Common myeloid progenitor, CD34-positive (primary cell): Measurements from ENCODE around the gene SERPINA1.

ENCODE experiments used
- CTCF ChIA-PET: fragments of 350-600 bp; sonication (Branson Sonifier 250); formaldehyde crosslinking; loops from one replicate; lab custom pipeline; 2021; ENCODE audit warnings: antibody characterized with exemption; lab: Charles Lee
- POLR2A ChIA-PET: fragments of 350-600 bp; sonication (Branson Sonifier 250); formaldehyde crosslinking; loops from one replicate; lab custom pipeline; 2021; ENCODE audit warnings: antibody characterized with exemption; lab: Charles Lee
- DNase-seq, 3 donors: peaks; one replicate each; pipeline versions ENCODE4 v3.0.0 to v3.0.0-alpha.2; 2013
- H3K27ac ChIP-seq, 2 experiments: 1 replicate in 1 of 2; 2 replicates in 1 of 2; pipeline ENCODE4 v1.7.0; 2013; ENCODE audit warnings: inconsistent platforms in 2 of 2, low read length in 2 of 2, mild to moderate bottlenecking in 2 of 2, low read depth in 1 of 2, moderate library complexity in 1 of 2; ENCODE audit not compliant: severe bottlenecking in 2 of 2, insufficient read depth in 1 of 2, poor library complexity in 1 of 2
- H3K27me3 ChIP-seq, 5 experiments: replicated peaks in 2 of 5; 1 replicate in 3 of 5; 2 replicates in 2 of 5; pipeline versions ENCODE4 v1.6.1 to v1.7.0; 2013; ENCODE audit warnings: low read length in 4 of 5, mild to moderate bottlenecking in 2 of 5, moderate library complexity in 2 of 5, inconsistent platforms in 1 of 5; ENCODE audit not compliant: insufficient read depth in 5 of 5, control insufficient read depth in 4 of 5
- H3K36me3 ChIP-seq, 4 experiments: 1 replicate in 2 of 4; 2 replicates in 2 of 4; pipeline versions ENCODE4 v1.6.1 to v1.7.0; 2013; ENCODE audit warnings: low read length in 3 of 4, control low read depth in 1 of 4, mild to moderate bottlenecking in 1 of 4; ENCODE audit not compliant: control insufficient read depth in 4 of 4, insufficient read depth in 4 of 4
- H3K4me1 ChIP-seq, 4 experiments: 1 replicate in 3 of 4; 2 replicates in 1 of 4; pipeline versions ENCODE4 v1.6.1 to v1.7.1; 2013; ENCODE audit warnings: low read length in 3 of 4, mild to moderate bottlenecking in 3 of 4, control low read depth in 1 of 4, inconsistent platforms in 1 of 4, moderate library complexity in 1 of 4; ENCODE audit not compliant: control insufficient read depth in 4 of 4, insufficient read depth in 4 of 4; ENCODE audit errors: control extremely low read depth in 1 of 4
- H3K4me3 ChIP-seq, 7 experiments: 1 replicate in 4 of 7; 2 replicates in 3 of 7; pipeline versions ENCODE4 v1.5.1 to v1.7.0; 2013; ENCODE audit warnings: mild to moderate bottlenecking in 7 of 7, low read length in 6 of 7, moderate library complexity in 6 of 7, inconsistent platforms in 2 of 7, low read depth in 2 of 7, control low read depth in 1 of 7; ENCODE audit not compliant: insufficient read depth in 4 of 7, control insufficient read depth in 1 of 7; ENCODE audit errors: extremely low read depth in 1 of 7
- H3K9me3 ChIP-seq, 5 experiments: 1 replicate in 4 of 5; 2 replicates in 1 of 5; pipeline versions ENCODE4 v1.6.1 to v1.7.1; 2013; ENCODE audit warnings: low read length in 4 of 5, mild to moderate bottlenecking in 2 of 5, inconsistent platforms in 1 of 5, low read depth in 1 of 5, moderate library complexity in 1 of 5; ENCODE audit not compliant: control insufficient read depth in 4 of 5, insufficient read depth in 2 of 5; ENCODE audit errors: control extremely low read depth in 1 of 5
- WGBS: methylation state at CpG from one replicate; pipeline ENCODE4 v1.1.5; 2013; ENCODE audit not compliant: insufficient coverage; 5-methylcytosine and 5-hydroxymethylcytosine counted together

Gene SERPINA1

GRCh38 chr14:94345344-94346064, 42.9 kb downstream of the SERPINA1 start:
- Histone ChIP-seq H3K9me3 (no peaks in the 10 kb centered on the region), H3K36me3 (no peaks in the 10 kb centered on the region), H3K27me3 (peaks cover 0 to 7% (median 0%) of the 10 kb centered on the region in 5 experiments), H3K4me3 (no peak overlapping the region), H3K27ac (no peak overlapping the region), H3K4me1 (peaks cover 0 to 3% (median 0%) of the 10 kb centered on the region in 4 experiments)
- ChIA-PET CTCF (no interaction called here), POLR2A (no interaction called here)
- peak in 2 of 3 donors; percentile 8 to 18 for DNase-seq
- WGBS = 88% methylated on average over 8 of the region's 12 CpGs

- WGBS = 97% methylated on average over 3 of the region's 3 CpGs
- H3K27ac ChIP-seq = no peak overlapping the region
- ChIA-PET CTCF (no interaction called here), POLR2A (no interaction called here)
- peaks cover 0 to 6% (median 0%) of the 10 kb centered on the region in 5 experiments for H3K27me3 ChIP-seq
- H3K4me1 ChIP-seq = peaks cover 0 to 3% (median 0%) of the 10 kb centered on the region in 4 experiments
- no peak for DNase-seq
- H3K4me3 ChIP-seq = no peak overlapping the region
- no peaks in the 10 kb centered on the region for H3K9me3 ChIP-seq
- H3K36me3 ChIP-seq = no peaks in the 10 kb centered on the region
These were observed 44.0 kb downstream of the SERPINA1 start for GRCh38 chr14:94344389-94344788.

GRCh38 chr14:94343238-94344005, 45.0 kb downstream of the SERPINA1 start:
- ChIA-PET POLR2A (no interaction called here), CTCF (no interaction called here)
- no peak for DNase-seq
- peaks cover 0 to 3% (median 0%) of the 10 kb centered on the region in 4 experiments for H3K4me1 ChIP-seq
- H3K9me3 ChIP-seq = no peaks in the 10 kb centered on the region
- H3K36me3 ChIP-seq = no peaks in the 10 kb centered on the region
- H3K27ac ChIP-seq = no peak overlapping the region
- H3K4me3 ChIP-seq = no peak overlapping the region
- 74% methylated on average over 4 of the region's 8 CpGs for WGBS
- peaks cover 0 to 6% (median 0%) of the 10 kb centered on the region in 5 experiments for H3K27me3 ChIP-seq

GRCh38 chr14:94342334-94342934, 46.0 kb downstream of the SERPINA1 start:
- 52% methylated on average over 2 of the region's 2 CpGs for WGBS
- no peak overlapping the region for H3K27ac ChIP-seq
- POLR2A ChIA-PET = no interaction called here

DNA sequence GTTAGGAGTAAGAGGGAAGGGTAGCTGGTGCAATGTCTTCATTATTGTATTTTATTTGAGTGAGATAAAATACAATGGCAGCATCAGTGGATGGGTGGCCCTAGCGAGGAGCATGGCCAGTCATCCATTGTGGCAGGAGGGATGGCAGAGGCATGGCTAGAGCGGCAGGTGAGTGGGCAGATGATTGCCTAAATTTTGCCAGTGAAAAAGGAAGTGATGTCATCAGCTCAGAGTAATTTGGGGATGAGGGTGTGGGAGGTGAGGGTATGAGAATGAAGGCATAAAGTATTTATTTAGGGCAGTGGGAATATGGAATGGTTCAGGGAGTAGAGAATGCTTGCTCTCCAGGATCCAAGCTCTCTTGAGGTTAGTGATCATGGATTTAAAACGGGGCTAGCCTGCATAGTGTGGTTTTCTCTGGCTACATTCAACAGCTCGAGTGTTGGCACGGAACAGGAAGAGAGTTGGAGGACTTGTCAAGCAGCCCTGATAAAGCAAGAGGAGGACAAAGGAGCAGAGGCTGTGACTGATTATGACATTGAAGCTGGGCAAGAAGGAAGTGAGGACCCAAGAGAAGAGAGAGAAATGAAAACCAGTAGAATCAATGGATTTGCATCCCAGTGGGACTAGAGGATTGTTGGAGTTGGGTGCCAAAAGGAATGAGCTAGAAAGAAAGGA, 46.6 kb downstream of the SERPINA1 start:
- H3K9me3 ChIP-seq = no peaks in the 10 kb centered on the region
- peak in 2 of 3 donors; percentile 33 to 39 for DNase-seq
- 42% methylated on average over 5 of the region's 5 CpGs for WGBS
- peaks cover 0 to 3% (median 0%) of the 10 kb centered on the region in 4 experiments for H3K4me1 ChIP-seq
- CTCF ChIA-PET = no interaction called here
- no peak overlapping the region for H3K27ac ChIP-seq
- peaks cover 0 to 4% (median 0%) of the 10 kb centered on the region in 5 experiments for H3K27me3 ChIP-seq
- no peak overlapping the region for H3K4me3 ChIP-seq
- H3K36me3 ChIP-seq = no peaks in the 10 kb centered on the region
- POLR2A ChIA-PET = no interaction called here

More at GRCh38 chr14:94342334-94342934, 46.0 kb downstream of the SERPINA1 start:
- Histone ChIP-seq H3K4me3 (no peak overlapping the region), H3K4me1 (peaks cover 0 to 3% (median 0%) of the 10 kb centered on the region in 4 experiments), H3K9me3 (no peaks in the 10 kb centered on the region), H3K36me3 (no peaks in the 10 kb centered on the region), H3K27me3 (peaks cover 0 to 5% (median 0%) of the 10 kb centered on the region in 5 experiments)
- peak; percentile 63 to 80 (median 79) for DNase-seq
- CTCF ChIA-PET = no interaction called here

DNA sequence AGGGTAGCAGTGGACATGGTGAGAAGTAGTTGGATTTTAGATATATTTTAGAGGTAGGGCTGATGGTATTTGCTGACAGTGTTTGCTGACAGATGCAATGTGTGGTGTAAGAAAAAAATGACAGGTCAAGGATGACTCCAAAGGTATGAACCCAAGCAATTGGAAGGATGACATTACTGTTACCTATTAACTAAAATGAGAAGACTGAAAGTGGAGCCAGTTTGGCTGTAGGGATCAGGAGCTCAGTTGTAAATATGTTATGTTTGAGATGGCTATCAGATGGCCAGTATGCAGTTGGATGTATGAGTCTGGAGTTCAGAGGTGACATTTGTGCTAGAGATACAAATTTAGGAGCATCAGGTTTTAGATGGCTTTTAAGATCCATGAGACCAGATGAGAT, 47.9 kb downstream of the SERPINA1 start:
- Histone ChIP-seq H3K27me3 (peaks cover 0 to 4% (median 0%) of the 10 kb centered on the region in 5 experiments), H3K4me3 (no peak overlapping the region), H3K4me1 (peaks cover 0 to 3% (median 0%) of the 10 kb centered on the region in 4 experiments), H3K36me3 (no peaks in the 10 kb centered on the region), H3K9me3 (no peaks in the 10 kb centered on the region), H3K27ac (no peak overlapping the region)
- ChIA-PET CTCF (no interaction called here), POLR2A (no interaction called here)
- no peak for DNase-seq
